Loucy (cell line): Measurements from ENCODE around the gene TRIO.

Experiments used
- H2AFZ ChIP-seq: fragments of 200-600 bp; sonication (generic); 2 replicates; pipeline ENCODE4 v1.6.0; 2016; ENCODE audit warnings: antibody characterized with exemption, mild to moderate bottlenecking, low read length, moderate library complexity
- H3F3A ChIP-seq: fragments of 200-600 bp; 2 replicates; pipeline ENCODE4 v1.6.0; 2016; ENCODE audit warnings: antibody characterized with exemption, low read depth, mild to moderate bottlenecking
- H3K27me3 ChIP-seq: fragments of 200-600 bp; sonication (generic); 2 replicates; pipeline ENCODE4 v1.6.1; 2014; ENCODE audit warnings: low read length, mild to moderate bottlenecking; ENCODE audit not compliant: insufficient read depth, poor library complexity, severe bottlenecking
- H3K36me3 ChIP-seq: fragments of 200-600 bp; sonication (generic); 2 replicates; pipeline ENCODE4 v1.6.1; 2016; ENCODE audit warnings: low read length; ENCODE audit not compliant: insufficient read depth
- H3K4me1 ChIP-seq: fragments of 200-600 bp; sonication (generic); 2 replicates; pipeline ENCODE4 v1.5.1; 2014; ENCODE audit warnings: low read length, mild to moderate bottlenecking; ENCODE audit not compliant: insufficient read depth, poor library complexity, severe bottlenecking
- H3K4me2 ChIP-seq: fragments of 200-600 bp; sonication (generic); 2 replicates; pipeline ENCODE4 v1.6.0; 2014; ENCODE audit warnings: antibody characterized with exemption, low read length, low read depth, mild to moderate bottlenecking; ENCODE audit not compliant: poor library complexity, severe bottlenecking
- H3K4me3 ChIP-seq: fragments of 200-600 bp; sonication (generic); 2 replicates; pipeline ENCODE4 v1.5.1; 2014; ENCODE audit warnings: low read length, mild to moderate bottlenecking, mixed read lengths; ENCODE audit not compliant: poor library complexity, severe bottlenecking
- H3K79me2 ChIP-seq: fragments of 200-600 bp; sonication (generic); 2 replicates; pipeline ENCODE4 v1.6.1; 2014; ENCODE audit warnings: low read length; ENCODE audit not compliant: insufficient read depth
- H3K9ac ChIP-seq: fragments of 200-600 bp; sonication (generic); 2 replicates; pipeline ENCODE4 v1.6.0; 2014; ENCODE audit warnings: mild to moderate bottlenecking, low read depth, low read length, moderate library complexity; ENCODE audit not compliant: poor library complexity, severe bottlenecking
- H3K9me2 ChIP-seq: fragments of 200-600 bp; sonication (generic); replicated peaks from 2 replicates; pipeline ENCODE4 v1.6.1; 2016; ENCODE audit warnings: low read depth, low read length, mixed read lengths
- H3K9me3 ChIP-seq: fragments of 200-600 bp; sonication (generic); 2 replicates; pipeline ENCODE4 v1.6.1; 2014; ENCODE audit warnings: mild to moderate bottlenecking, antibody characterized with exemption, low read length, low read depth; ENCODE audit not compliant: insufficient read depth
- H4K20me1 ChIP-seq: fragments of 200-600 bp; sonication (generic); 2 replicates; pipeline ENCODE4 v1.6.0; 2014; ENCODE audit warnings: antibody characterized with exemption, low read length, mild to moderate bottlenecking; ENCODE audit not compliant: insufficient read depth, poor library complexity, severe bottlenecking
- EZH2phosphoT487 ChIP-seq: fragments of 200-600 bp; IDR thresholded peaks from 2 replicates; pipeline ENCODE4 v1.6.1; 2018; ENCODE audit warnings: antibody characterized with exemption, mild to moderate bottlenecking, moderate library complexity, borderline replicate concordance
- TF ChIP-seq, protein P1 (sequence below): fragments of 200-600 bp; sonication (generic); conservative IDR thresholded peaks from 2 replicates; pipeline ENCODE4 v1.5.1; 2014; ENCODE audit warnings: mild to moderate bottlenecking, antibody characterized with exemption, low read length

TRIO gene

DNA sequence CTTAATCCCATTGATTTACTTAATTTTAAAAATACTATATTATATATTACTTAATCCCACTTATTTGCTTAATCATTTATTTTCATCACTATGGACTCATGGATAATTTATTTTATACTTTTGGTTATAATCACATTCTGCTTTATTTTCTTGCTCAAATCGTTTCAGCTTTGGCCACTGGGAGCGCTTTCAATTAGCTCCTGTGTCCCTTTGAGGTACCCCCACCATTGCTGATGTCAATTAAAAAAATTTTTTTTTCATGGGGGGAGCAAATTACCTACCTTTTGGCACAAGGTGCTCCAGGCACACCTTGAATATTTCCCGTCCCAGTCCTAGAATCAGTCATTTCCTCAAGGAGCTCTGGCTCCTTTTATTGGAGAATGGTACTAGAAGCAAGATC is 1.4 kb upstream of the TRIO start:
- no peaks in the 10 kb centered on the region for H3K36me3 ChIP-seq
- H3K79me2 ChIP-seq, result peaks cover 30% of the 10 kb centered on the region
- H3K9me2 ChIP-seq, result no peaks in the 10 kb centered on the region
- H3K9me3 ChIP-seq, result no peaks in the 10 kb centered on the region
- no peak overlapping the region for H3K9ac ChIP-seq
- peaks cover 21% of the 10 kb centered on the region for H4K20me1 ChIP-seq
- H3K4me2 ChIP-seq, result peak overlapping the region; percentile 86
- peaks cover 20% of the 10 kb centered on the region for H3K4me1 ChIP-seq
- no peak overlapping the region for H2AFZ ChIP-seq
- no peak overlapping the region for H3K4me3 ChIP-seq
- no peaks in the 10 kb centered on the region for H3K27me3 ChIP-seq
- TF ChIP-seq EZH2phosphoT487, result no peak
- TF ChIP-seq, protein P1, sequence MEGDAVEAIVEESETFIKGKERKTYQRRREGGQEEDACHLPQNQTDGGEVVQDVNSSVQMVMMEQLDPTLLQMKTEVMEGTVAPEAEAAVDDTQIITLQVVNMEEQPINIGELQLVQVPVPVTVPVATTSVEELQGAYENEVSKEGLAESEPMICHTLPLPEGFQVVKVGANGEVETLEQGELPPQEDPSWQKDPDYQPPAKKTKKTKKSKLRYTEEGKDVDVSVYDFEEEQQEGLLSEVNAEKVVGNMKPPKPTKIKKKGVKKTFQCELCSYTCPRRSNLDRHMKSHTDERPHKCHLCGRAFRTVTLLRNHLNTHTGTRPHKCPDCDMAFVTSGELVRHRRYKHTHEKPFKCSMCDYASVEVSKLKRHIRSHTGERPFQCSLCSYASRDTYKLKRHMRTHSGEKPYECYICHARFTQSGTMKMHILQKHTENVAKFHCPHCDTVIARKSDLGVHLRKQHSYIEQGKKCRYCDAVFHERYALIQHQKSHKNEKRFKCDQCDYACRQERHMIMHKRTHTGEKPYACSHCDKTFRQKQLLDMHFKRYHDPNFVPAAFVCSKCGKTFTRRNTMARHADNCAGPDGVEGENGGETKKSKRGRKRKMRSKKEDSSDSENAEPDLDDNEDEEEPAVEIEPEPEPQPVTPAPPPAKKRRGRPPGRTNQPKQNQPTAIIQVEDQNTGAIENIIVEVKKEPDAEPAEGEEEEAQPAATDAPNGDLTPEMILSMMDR, result peak; percentile 41
- H3F3A ChIP-seq, result 0 out of 2 replicates have a peak, but pooled peaks cover 4% of the 10 kb centered on the region

DNA sequence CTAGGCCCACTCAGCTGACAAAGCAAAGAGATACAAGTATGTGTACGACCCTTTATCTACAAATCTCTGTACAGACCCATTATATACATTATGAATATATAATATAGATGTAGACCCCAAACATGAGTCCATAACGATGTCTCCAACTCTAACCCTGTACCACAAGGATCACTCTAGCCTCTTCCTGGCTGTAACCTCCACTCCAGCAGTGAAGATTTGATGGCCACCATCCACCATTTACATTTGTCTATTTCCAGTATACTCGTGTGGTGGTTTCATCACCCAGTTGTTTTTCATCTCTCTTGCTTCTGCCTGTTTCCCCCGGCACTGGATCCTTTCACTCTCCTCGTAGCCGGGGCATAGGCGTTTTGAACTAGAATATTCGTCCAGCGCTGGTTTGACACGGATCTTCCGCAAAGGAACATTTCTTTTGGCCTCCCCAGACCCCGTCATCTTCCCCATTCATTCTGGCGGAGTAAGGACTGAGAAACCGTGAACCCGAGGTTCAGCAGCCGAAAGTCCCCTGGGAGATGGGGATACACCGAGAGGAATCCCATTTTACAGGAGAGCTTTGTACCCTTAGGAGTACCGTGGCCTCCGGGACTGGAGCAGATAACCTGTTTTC is 828 bp upstream of the TRIO start:
- Histone ChIP-seq H3K9me2 (no peaks in the 10 kb centered on the region), H3F3A (0 out of 2 replicates have a peak, but pooled peaks cover 4% of the 10 kb centered on the region), H3K79me2 (peaks cover 35% of the 10 kb centered on the region), H3K27me3 (no peaks in the 10 kb centered on the region), H3K9me3 (no peaks in the 10 kb centered on the region), H3K4me2 (peak overlapping the region; percentile 86), H2AFZ (peak overlapping the region; percentile 95), H3K4me1 (peaks cover 26% of the 10 kb centered on the region), H3K4me3 (peak overlapping the region; percentile 85), H3K36me3 (no peaks in the 10 kb centered on the region), H4K20me1 (peaks cover 27% of the 10 kb centered on the region), H3K9ac (peak overlapping the region; percentile 72)
- no peak for TF ChIP-seq EZH2phosphoT487
- TF ChIP-seq, protein P1, result no peak

DNA sequence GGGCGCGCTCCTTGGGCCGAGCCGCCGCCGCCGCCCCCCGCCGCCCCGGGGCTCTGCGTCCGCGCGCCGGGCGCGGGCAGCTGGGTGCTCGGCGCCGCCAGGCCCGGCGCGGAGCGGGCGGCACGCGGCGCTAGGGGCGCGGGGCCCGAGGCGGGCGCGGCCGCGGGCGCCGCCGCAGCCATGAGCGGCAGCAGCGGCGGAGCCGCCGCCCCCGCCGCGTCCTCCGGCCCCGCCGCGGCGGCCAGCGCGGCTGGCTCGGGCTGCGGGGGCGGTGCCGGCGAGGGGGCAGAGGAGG is 351 bp downstream of the TRIO start:
- H2AFZ ChIP-seq, result no peak overlapping the region
- H3K79me2 ChIP-seq, result peaks cover 47% of the 10 kb centered on the region
- peak overlapping the region; percentile 97 for H3K4me3 ChIP-seq
- no peaks in the 10 kb centered on the region for H3K36me3 ChIP-seq
- H3K9me3 ChIP-seq, result no peaks in the 10 kb centered on the region
- H3K27me3 ChIP-seq, result no peaks in the 10 kb centered on the region
- peaks cover 38% of the 10 kb centered on the region for H3K4me1 ChIP-seq
- H3F3A ChIP-seq, result 0 out of 2 replicates have a peak, but pooled peaks cover 4% of the 10 kb centered on the region
- TF ChIP-seq EZH2phosphoT487, result no peak
- TF ChIP-seq, protein P1, result no peak
- H3K9ac ChIP-seq, result no peak overlapping the region
- H3K9me2 ChIP-seq, result no peaks in the 10 kb centered on the region
- H3K4me2 ChIP-seq, result no peak overlapping the region
- H4K20me1 ChIP-seq, result peaks cover 38% of the 10 kb centered on the region
